NCI-H748 treated with DMSO at 0.1 percent for 48 hours (cell line): Measurements from ENCODE around the gene PDILT.
"Not testable (repeated sequence)": the region's sequence is repeated elsewhere in the genome, so short reads cannot be mapped to it uniquely, and the experiment has no call there.

Source experiments
- DNase-seq: peaks from one replicate; lab custom pipeline; 2025; lab: John Stamatoyannopoulos, UW

PDILT gene

GRCh38 chr16:20321051-20321450, 83.5 kb downstream of the PDILT start:
- not testable (repeated sequence) for DNase-seq

GRCh38 chr16:20320592-20320991, 83.9 kb downstream of the PDILT start:
- no peak for DNase-seq

GRCh38 chr16:20320178-20320577, 84.4 kb downstream of the PDILT start:
- no peak for DNase-seq

DNA sequence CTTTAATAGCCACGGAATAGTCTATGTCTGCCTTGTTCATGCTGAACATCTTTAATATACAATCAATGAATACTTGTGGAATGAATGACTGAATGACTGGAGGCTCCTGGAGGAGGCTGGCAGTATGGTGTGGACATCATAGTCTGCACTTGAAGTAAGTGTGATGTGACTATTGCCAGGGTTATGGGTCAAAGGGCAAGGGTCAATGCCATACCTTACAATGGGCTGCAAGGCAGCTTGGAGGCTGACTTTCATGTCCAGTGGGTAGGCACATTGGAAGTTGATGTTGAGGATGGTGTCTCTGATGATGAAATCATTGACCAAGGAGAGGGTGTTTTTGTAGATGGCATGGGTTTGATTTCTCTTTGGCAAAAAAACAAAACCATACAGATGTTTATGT, 85.1 kb downstream of the PDILT start:
- no peak for DNase-seq

DNA sequence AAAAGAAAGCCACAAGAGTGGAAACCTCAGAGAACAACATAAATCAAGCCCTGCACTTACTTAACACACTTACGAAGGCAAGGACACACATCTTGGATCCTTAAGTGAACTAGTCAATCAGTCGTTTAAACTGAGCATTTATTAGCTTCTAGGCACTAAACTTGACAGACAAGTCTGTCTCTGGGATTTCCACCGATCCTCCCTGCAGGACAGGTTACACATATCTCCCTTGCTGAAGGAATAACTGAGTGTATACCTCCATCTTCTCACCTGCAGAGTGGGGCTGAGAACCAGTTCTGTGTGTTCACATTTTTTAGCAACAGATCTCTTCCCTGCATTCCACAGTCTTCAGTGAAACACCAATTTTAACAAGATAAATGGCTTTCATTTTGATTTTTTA, 86.1 kb downstream of the PDILT start:
- DNase-seq, result no peak

- DNase-seq, result no peak
These were observed 86.5 kb downstream of the PDILT start for GRCh38 chr16:20318006-20318405.

GRCh38 chr16:20317117-20317516, 87.4 kb downstream of the PDILT start:
- no peak for DNase-seq

- no peak for DNase-seq
These were observed 87.8 kb downstream of the PDILT start for GRCh38 chr16:20316715-20317114.

DNA sequence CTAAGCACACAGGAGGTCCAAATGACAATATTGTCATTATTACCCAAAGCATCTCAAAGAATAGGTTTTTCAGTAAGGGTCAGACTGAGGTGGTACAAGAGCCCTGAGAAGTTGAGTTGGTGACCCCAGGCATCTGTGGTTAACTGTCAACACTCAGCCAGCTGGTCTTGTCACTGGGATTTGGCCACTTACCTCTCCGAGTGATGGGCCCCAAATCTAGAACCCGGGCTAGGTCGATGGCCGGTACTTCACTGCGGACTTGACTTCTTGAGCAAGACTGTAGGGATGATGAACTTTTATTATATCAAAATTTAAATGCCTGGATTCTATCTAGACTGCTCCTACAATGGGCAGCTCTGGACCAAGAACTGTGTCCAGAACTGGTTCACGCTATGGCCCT, 88.8 kb downstream of the PDILT start:
- no peak for DNase-seq

DNA sequence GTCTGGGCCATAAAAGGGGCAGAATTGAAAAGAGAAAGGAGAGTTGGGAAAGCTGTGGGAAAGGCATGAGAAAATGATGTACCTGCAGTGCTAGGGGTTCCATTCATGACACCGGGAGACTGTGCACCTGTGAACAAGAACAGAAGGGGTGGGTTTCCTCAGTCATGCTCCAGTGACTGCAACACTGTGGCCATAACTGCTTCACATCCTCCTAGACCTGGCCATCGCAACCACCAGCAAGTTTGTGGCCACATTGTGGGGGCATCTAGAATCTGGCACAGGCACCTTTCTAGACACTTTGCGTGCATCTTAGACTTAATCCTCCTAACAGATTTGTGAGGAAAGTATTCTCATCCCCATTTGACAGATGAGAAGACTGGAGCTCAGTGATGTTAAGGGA, 90.0 kb downstream of the PDILT start:
- DNase-seq, result no peak

GRCh38 chr16:20313741-20314140, 90.8 kb downstream of the PDILT start:
- no peak for DNase-seq

DNA sequence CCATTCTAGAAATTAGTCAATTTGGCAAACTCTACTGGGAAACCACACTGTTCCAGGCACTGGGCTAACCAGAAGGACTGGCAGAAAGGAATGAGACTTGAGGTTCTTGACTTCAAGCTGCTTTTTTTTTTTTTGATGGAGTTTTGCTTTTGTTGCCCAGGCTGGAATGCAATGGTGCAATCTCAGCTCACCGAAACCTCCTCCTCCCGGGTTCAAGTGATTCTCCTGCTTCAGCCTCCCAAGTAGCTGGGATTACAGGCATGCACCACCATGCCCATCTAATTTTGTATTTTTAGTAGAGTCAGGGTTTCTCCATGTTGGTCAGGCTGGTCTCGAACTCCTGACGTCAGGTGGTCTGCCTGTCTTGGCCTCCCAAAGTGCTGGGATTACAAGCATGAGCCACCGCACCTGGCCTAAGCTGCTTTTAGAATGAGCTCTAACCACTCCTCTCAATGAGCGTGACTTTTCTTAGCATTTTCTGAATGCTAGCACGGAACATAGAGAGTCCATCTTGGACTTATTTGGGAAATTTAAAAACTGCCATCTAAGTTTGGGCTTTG, 91.9 kb downstream of the PDILT start:
- DNase-seq, result not testable (repeated sequence)

GRCh38 chr16:20311548-20311947, 93.0 kb downstream of the PDILT start:
- DNase-seq, result no peak

DNA sequence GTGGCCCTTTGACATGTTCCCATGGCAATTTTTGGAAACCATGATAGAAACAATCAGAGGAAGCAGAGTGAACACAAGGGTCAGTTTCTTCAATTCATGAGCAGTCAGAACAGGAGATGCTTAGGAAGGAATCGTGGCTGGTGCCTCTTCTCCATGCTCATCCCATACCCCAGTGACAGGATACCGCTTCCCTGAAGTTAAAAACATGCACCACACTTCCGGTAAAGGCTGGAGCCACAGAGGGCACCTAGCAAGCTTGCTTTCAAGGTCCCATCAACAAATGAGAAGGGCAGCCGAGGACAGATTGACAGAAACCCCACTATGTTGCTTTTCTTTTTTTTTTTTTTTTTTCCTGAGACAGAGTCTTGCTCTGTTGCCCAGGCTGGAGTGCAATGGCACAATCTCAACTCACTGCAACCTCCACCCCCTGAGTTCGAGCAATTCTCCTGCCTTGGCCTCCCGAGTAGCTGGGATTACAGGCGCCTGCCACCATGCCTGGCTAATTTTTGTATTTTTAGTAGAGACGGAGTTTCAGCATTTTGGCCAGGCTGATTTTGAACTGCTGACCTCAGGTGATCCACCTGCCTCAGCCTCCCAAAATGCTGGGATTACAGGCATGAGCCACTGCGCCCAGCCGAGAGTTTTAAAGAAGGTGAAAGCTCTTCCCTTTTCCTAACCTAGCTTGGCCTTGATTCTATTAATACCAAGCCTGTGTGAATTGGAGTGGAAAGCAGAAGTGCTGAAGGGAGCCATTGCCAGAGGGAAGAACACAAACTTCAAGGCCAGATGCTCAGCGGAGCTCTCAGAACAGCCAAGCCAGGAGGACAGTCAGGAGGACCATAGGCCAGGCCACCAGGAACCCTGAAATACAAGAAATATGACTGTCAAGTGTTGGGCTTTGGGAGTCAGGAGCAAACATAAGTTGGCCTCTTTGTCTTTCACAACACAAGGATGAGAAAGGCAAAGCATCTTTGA, 93.8 kb downstream of the PDILT start:
- DNase-seq, result no peak

DNA sequence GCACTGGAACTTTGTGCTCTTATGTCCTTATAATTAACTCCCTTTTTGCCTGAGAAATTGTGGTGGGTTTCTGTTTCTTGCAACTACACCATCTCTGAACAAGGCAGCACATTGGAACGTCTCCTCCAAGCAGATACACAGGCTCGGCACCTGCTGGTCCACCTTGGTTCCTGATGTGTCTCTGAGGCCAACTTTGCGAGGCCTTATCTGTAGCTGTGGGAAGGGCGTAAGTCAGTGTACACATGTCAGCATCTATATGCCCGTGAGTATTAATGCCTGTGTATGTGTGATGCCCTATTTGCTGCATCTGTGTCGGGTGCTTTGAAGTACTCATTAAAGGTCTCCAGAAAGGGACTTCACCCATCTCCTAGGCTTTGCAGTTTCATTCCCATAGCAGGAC, 94.8 kb downstream of the PDILT start:
- DNase-seq, result no peak
